DLD1 (cell line): ENCODE data around the gene EIF4E1B.

ENCODE experiments used
- in situ Hi-C: cut with HindIII; loops from 2 replicates; pipeline ENCODE4 v1.10.0; 2017; ENCODE audit warnings: low sequenced_read_pairs

Gene EIF4E1B

DNA sequence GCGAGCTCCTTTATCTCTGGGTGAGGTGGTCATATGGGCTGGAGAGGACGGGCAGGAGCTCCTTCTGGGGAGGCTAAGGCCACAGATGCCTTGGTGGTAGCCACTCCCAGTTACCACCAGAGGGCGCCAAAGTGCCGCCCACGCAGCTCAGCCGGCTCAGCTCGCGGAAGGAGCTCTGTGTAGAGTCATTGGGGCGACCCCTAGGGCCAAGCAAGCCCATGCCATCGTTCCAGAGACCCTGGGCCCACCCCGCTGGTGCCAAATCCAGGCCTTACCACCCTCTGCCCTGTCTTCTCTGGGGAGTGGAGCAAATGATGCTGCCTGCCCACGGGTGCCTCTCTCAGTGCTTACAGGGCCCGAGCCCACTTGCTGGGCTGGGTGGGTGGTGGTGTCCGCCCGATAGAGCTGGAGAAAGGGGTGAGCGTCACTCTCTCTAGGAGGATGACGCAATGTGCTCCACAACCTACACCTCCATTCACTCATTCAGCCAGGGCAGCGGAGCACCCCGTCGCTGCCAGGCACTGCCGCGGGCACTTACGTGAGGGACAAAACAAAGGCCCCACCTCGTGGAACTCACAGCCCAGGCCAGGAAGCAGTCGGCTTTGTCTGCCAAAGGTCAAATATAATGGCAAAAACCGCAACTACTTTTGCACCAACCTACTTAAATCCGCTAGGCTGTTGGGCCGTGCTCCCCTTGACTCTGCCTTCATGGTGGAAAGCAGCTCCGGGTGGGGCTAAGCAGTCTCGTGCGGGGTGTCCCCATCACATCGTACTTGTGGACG is 30.6 kb downstream of the EIF4E1B start:
- in situ Hi-C loops = no loop called here

- in situ Hi-C loops = no loop called here
Observed at GRCh38 chr5:176661676-176662075, 31.2 kb downstream of the EIF4E1B start.

DNA sequence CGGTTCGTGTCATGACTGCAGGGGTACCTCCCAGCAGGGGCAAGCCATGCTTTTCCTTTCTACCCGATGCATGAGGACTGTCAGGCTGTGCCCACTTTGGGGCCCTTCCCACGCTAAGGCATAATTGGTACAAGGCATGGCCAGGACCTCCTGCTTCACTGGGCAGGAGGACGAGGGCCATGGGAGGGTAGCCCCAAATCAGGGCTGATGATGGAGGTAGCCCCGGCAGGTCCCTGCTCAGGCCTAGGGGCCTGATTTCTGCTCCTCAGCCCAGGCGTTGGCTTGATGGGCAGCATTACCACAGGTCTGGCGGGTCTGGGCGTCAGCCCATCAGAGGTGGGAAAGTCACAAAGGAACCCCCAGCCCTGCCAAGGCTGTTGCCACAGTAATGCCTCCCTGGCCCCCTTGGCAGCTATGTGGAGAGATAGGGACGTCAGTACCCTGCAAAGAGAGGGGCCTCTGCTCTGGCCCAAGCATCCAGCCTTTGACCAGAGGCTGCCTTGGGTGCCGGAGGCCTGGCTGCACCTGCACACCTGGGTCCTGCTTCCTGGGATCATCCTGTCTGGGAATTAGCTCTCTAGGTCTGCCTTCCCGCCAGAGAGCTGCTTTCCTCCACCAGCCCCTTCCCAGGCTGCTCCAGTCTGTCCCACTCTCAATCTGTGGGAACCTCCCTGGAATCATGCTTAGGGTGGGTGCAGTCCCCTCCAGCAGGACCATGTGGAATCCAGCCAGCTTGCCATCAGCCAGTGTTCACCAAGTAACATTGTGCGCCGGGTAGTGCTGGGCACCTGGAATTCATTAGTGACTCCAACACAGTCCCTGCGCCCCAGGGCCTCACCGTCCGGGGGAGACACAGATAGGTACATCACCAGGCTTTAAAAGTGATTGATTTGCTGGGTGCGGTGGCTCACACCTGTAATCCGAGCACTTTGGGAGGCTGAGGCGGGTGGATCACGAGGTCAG is 32.2 kb downstream of the EIF4E1B start:
- in situ Hi-C loops = no loop called here

DNA sequence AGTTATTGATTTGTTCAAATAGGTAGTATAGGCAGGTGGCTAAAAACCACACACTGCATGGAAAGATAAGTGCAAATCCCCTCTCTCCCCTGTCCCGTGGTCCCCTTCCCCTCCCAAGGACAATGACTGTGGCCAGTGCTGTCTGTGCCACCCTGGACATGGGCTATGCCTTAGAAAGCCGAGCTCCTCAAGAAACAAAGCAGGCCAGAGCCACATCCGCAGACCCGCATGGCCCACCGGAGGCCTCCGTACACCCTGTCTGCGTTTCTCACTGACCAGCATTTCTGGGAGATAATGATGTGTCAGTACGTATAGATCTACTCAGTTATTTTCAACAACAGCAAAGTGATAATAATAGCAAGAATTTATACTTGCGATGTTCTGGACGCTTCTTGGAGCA is 33.1 kb downstream of the EIF4E1B start:
- in situ Hi-C loops = no loop called here

- in situ Hi-C loops = no loop called here
Observed at GRCh38 chr5:176664479-176664878, 34.0 kb downstream of the EIF4E1B start.

DNA sequence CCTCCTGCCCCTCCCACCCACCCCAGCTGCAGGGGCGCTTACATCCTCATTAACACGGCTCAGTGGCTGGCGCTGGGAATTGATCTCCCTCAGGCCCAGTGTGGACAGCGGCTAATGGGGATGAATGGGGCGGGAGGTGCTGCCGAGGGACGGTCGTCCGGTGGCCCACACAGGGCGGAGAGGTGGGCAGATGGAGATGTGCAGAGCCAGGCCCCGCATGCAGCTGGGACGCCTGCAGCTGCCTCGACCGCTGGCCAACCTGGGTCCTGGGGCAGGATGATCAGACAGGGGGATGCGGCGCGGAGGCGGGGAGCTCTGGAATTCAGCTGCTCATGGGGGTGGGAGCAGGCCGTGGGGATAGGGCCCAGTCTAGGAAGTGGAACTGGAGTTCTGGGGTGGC is 34.4 kb downstream of the EIF4E1B start:
- in situ Hi-C loops = no loop called here

DNA sequence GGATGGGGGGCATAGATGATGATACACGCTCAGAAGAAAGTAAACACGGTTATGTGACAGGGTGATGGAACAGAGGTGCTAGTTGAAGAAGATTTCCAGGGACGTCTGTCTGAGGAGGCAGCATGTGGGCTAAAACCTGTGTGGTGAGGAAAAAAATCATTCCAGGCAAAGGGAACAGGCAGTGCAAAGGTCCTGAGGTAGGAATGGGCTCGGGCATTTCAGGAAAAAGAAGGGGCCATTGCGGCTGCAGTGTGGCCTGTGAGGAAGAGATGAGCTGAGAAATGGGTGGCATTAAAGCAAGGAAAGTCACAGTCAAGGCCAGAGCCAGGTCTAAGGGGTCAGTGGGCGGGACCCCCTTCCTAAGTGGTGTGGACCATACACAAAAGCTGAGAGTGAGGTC is 35.0 kb downstream of the EIF4E1B start:
- in situ Hi-C loops = no loop called here

- in situ Hi-C loops = no loop called here
Observed at GRCh38 chr5:176667637-176668036, 37.2 kb downstream of the EIF4E1B start.

- in situ Hi-C loops = no loop called here
Observed at GRCh38 chr5:176670449-176670848, 40.0 kb downstream of the EIF4E1B start.

DNA sequence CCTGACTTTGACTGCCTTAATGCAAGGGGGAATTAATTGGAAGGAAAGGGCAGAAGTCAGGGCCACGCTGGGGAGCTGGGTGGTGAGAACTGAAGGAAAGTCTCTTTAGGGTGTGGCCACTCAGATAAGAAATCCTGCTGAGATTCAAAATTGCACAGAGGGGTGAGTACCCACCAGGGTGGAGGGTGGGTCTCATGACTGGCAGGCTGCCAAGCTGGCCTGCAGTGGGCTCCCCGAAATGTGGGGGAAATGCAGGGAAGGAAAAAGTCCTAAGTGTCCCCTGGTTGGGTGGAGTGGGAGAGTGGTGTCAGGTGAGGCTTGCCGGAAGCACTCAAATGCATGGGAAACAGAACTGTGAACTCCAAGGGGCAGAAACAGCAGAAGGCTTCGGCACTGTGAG is 40.9 kb downstream of the EIF4E1B start:
- in situ Hi-C loops = no loop called here

DNA sequence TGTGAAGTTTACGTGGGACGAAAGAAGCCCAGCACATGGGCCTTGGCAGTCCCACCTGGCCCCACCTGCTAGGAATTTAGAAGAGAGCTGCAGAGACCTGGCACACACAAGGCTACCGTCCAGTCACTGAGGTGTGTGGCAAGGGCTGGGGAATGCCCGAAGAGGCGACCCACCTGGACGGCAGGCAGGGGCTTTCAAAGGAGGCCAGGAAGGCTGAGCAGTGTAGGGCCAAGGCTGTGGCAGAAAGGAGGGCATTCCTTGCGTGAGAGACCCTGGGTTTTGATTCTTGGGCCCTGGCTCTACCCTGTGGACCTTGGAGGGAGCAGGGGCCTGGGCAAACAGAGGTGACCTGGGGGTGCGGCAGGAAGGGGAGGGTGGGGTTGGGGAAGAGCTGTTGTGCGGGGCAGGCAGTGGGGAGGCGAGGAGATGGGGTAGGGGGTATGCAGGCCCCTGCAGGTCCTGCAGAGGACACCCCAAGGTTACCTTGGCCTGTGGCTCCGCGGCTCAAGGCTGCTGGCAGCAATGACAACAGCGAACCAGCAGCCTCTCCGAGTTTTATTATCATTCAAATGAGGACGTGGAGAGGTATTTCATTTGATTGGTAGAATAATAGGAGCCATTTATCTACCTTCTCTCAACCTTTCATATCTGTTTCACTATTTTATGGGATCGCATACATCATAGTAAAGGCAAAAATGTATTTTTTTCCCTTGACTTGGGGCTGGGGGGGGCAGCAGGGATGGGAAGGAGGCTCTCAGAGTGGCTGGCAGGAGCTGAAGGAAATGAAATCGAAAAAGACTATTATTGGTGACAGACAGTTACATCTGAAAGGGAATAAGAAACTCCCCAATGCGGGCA is 41.6 kb downstream of the EIF4E1B start:
- in situ Hi-C loops = no loop called here

DNA sequence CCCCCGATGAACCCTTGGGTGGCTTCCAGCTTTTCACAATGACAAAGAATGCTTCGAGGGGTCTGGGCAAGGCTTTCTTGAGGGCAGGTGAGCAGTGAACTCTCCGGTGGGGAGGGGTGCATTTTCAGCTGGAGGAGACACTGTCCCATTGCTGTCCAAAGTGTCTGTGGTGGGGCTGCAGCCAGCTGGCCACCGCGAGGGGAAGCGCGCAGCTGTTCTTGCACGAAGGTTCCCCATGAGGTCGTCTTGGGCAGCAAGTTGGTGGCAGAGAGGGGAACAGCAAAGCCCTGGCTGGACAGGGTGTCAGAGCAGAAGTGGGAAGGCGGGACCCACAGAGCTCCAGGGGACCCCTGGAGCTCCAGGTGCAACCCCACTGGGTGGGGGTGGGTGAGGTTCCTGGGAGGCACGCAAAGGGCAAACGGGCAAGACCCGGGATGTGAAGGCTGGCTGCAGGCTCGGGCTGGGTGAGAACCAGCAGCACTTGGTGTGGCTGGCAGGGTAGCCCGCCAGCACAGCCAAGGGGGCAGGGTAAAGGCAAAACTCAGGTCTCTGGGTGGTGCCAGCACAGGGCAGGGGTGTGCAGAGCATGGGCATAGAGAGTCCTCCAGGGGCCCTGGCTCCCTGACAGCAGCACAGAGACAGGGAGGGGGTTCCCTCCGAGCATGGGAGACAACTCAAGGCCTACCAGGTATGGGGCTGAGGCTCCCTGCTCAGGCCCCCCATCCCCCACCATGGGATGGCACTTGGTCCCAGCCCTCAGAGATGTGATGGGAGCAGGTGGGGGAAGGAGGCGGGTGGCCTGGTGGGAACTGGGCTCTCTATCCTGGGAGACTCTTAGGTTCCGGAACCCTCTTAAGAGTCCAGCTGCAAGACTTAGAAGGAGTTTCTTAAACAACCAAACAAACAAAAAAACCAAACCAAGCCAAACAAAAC is 43.4 kb downstream of the EIF4E1B start:
- in situ Hi-C loops = no loop called here

GRCh38 chr5:176674799-176675198 is 44.3 kb downstream of the EIF4E1B start:
- in situ Hi-C loops = no loop called here

GRCh38 chr5:176675676-176676360 is 45.3 kb downstream of the EIF4E1B start:
- in situ Hi-C loops = no loop called here

DNA sequence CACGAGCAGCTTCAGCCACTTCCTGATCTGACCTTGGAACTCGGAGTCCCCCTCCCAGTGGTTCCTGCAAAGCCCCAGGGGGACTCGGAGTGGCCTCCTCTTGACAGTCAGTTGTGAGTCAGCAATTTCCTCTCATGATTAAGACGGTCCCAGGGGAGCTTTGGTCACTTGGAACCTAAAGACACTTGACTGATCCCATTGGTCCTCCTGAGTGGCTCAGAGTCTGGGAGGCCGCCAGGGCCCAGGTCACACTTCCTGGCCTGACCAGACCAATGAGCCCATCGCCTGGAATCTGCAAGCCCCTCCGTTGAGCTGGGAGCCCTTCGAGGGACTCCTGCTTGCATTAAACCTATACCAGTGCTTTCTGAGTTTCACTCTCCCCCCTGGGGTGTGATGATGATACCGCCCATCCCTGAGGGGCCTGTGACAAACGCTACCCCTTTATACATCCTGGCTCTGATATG is 45.9 kb downstream of the EIF4E1B start:
- in situ Hi-C loops = no loop called here

GRCh38 chr5:176677209-176677939 is 46.9 kb downstream of the EIF4E1B start:
- in situ Hi-C loops = no loop called here

GRCh38 chr5:176678584-176678983 is 48.1 kb downstream of the EIF4E1B start:
- in situ Hi-C loops = no loop called here

- in situ Hi-C loops = no loop called here
Observed at GRCh38 chr5:176679365-176680225, 49.1 kb downstream of the EIF4E1B start.
